Measurements from ENCODE around the gene NUFIP2.

GRCh38 chr17:29242051-29242450 is 51.9 kb downstream of the NUFIP2 start:
- no peak for TF ChIP-seq EZH2 (IDR thresholded peaks at IDR 0.05)
- no peak for TF ChIP-seq CTCF (IDR thresholded peaks at IDR 0.05)
